ENCODE results near the gene NBPF20. TPM values are rescaled to one million over a fixed set of nuclear protein-coding genes. Genes with fewer than 3 reads are reported as not detected.
"Not testable (repeated sequence)": the region's sequence is repeated elsewhere in the genome, so short reads cannot be mapped to it uniquely, and the experiment has no call there.

Gene NBPF20
- total and polyA plus RNA-seq, 2 experiments from 2014 or later = 1.5 to 3.0 TPM

DNA sequence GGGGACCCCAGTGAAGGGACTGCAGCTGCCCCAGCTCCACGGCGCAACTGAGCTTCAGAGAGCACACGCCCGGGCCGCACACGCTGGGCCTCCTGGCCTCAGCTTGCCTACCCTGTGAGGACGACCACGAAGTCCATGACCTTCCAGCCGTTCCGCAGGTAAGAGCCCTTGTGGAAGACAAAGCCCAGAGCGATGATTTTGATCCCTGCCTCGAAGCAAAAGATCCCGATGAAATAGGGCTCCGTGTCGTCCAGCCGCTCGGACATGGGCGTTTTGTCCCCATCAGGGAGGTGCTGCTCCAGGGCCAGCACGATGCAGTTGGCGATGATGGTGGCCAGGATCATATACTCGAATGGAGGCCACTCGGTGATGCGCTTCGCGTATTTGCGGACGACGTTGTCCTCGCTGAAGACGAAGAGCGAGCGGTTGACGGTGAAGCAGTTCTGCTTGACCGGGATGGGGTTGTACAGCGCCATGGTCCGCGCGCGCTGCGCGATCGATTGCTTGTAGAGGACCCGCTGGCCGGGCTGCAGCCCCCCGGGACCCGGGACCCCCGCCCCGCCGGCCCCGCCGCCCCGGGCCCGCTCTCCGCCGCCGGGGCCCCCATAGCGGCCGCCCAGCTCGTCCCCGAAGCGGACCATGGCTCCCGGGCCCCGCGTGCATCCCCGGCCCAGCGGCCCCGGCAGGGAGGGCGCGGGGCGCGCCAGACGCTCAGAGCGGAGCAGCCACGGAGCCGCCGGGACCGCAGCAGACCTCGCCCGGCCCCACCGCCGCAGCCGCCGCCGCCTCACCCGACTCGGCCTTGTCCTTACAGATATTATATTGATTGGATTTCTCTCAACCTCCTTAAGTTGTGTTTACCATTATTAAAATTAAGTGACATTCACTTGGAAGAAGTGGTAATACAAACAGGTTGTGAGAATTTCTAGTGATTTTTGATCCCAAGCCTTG is 28.7 kb upstream of the NBPF20 start:
- H3K9me3 ChIP-seq (ENCODE audit: low read depth); H3K4me2 ChIP-seq (ENCODE audit: unreplicated experiment); in situ Hi-C loops (cut with MboI); H4K20me1 ChIP-seq (ENCODE audit: insufficient read depth); H3K79me2 ChIP-seq (ENCODE audit: insufficient read depth); H2AFZ ChIP-seq; H3F3A ChIP-seq (ENCODE audit: insufficient read depth); H3K27ac ChIP-seq; H3K36me3 ChIP-seq (ENCODE audit: low read depth); H3K9me2 ChIP-seq (ENCODE audit: insufficient read depth); H3K4me3 ChIP-seq; H3K27me3 ChIP-seq (replicated peaks; ENCODE audit: insufficient read depth); DNase-seq; H3K9ac ChIP-seq; H3K4me1 ChIP-seq (ENCODE audit: insufficient read depth): not testable (repeated sequence)
- TF ChIP-seq EZH2phosphoT487 (IDR thresholded peaks at IDR 0.05; ENCODE audit: insufficient read depth, low read depth) = 0 out of 2 replicates have a peak, but pooled peaks have one; percentile 28
- WGBS, 2 experiments (ENCODE audit: low coverage in 1 of 2, low lambda C conversion rate in 2 of 2, missing lambda C conversion rate in 2 of 2) = 29 to 31% methylated on average over 36 to 41 of the region's 86 CpGs

GRCh38 chr1:145452506-145452905 is 27.1 kb upstream of the NBPF20 start:
- H3K9ac ChIP-seq; H3K4me3 ChIP-seq; H2AFZ ChIP-seq; H3K4me1 ChIP-seq (ENCODE audit: insufficient read depth); in situ Hi-C loops (cut with MboI); H3K27me3 ChIP-seq (replicated peaks; ENCODE audit: insufficient read depth); H4K20me1 ChIP-seq (ENCODE audit: insufficient read depth); H3K27ac ChIP-seq; H3K36me3 ChIP-seq (ENCODE audit: low read depth); H3K79me2 ChIP-seq (ENCODE audit: insufficient read depth); H3K9me3 ChIP-seq (ENCODE audit: low read depth); H3F3A ChIP-seq (ENCODE audit: insufficient read depth); H3K4me2 ChIP-seq (ENCODE audit: unreplicated experiment); DNase-seq; H3K9me2 ChIP-seq (ENCODE audit: insufficient read depth): not testable (repeated sequence)
- 57 to 67% methylated on average over 3 of the region's 8 CpGs for WGBS, 2 experiments (ENCODE audit: low coverage in 1 of 2, low lambda C conversion rate in 2 of 2, missing lambda C conversion rate in 2 of 2)

- H3K4me2 ChIP-seq (ENCODE audit: unreplicated experiment); H3K36me3 ChIP-seq (ENCODE audit: low read depth); H2AFZ ChIP-seq; H3K9me2 ChIP-seq (ENCODE audit: insufficient read depth); H3K9ac ChIP-seq; DNase-seq; H3K27ac ChIP-seq; H3K79me2 ChIP-seq (ENCODE audit: insufficient read depth); H3K9me3 ChIP-seq (ENCODE audit: low read depth); H3K4me3 ChIP-seq; H3K27me3 ChIP-seq (replicated peaks; ENCODE audit: insufficient read depth); H3F3A ChIP-seq (ENCODE audit: insufficient read depth); H3K4me1 ChIP-seq (ENCODE audit: insufficient read depth); in situ Hi-C loops (cut with MboI); H4K20me1 ChIP-seq (ENCODE audit: insufficient read depth): not testable (repeated sequence)
- 10 to 13% methylated on average over 4 to 7 of the region's 8 CpGs for WGBS, 2 experiments (ENCODE audit: low coverage in 1 of 2, low lambda C conversion rate in 2 of 2, missing lambda C conversion rate in 2 of 2)
Observed at GRCh38 chr1:145451914-145452313, 26.5 kb upstream of the NBPF20 start.

- H3K27me3 ChIP-seq (replicated peaks; ENCODE audit: insufficient read depth); H3K79me2 ChIP-seq (ENCODE audit: insufficient read depth); DNase-seq; H3K27ac ChIP-seq; H4K20me1 ChIP-seq (ENCODE audit: insufficient read depth); H3K4me2 ChIP-seq (ENCODE audit: unreplicated experiment); in situ Hi-C loops (cut with MboI); H3F3A ChIP-seq (ENCODE audit: insufficient read depth); H2AFZ ChIP-seq; H3K9me2 ChIP-seq (ENCODE audit: insufficient read depth); H3K9ac ChIP-seq; H3K36me3 ChIP-seq (ENCODE audit: low read depth); H3K9me3 ChIP-seq (ENCODE audit: low read depth); H3K4me1 ChIP-seq (ENCODE audit: insufficient read depth); H3K4me3 ChIP-seq: not testable (repeated sequence)
- WGBS, 2 experiments (ENCODE audit: low coverage in 1 of 2, low lambda C conversion rate in 2 of 2, missing lambda C conversion rate in 2 of 2) = 1 to 8% methylated on average over 2 to 9 of the region's 11 CpGs
Observed at GRCh38 chr1:145445219-145445618, 19.8 kb upstream of the NBPF20 start.

DNA sequence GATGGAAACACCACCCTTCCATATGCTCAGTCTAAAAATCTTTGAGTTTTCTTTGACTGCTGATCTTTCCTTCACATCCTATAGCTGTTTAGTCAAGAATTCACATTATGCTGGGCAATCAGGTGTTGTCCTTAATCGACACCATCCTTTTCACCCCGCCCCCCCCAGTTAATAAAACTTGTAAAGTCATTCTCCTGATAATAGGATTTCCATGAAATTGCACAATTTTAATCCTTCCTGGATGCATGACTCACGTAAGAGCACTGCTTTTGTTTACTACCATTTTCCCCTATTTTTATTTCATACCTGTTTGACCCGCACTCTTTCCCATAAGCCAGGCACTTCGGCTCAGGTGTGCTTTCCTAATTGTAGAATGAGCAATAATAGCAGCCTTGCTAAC is 16.9 kb upstream of the NBPF20 start:
- DNase-seq; H3K4me2 ChIP-seq (ENCODE audit: unreplicated experiment); H3K27me3 ChIP-seq (replicated peaks; ENCODE audit: insufficient read depth); H3K9me3 ChIP-seq (ENCODE audit: low read depth); H3K27ac ChIP-seq; H2AFZ ChIP-seq; H3K9ac ChIP-seq; H4K20me1 ChIP-seq (ENCODE audit: insufficient read depth); H3K79me2 ChIP-seq (ENCODE audit: insufficient read depth); H3F3A ChIP-seq (ENCODE audit: insufficient read depth); H3K36me3 ChIP-seq (ENCODE audit: low read depth); H3K4me3 ChIP-seq; H3K4me1 ChIP-seq (ENCODE audit: insufficient read depth); in situ Hi-C loops (cut with MboI); H3K9me2 ChIP-seq (ENCODE audit: insufficient read depth): not testable (repeated sequence)
- WGBS, 2 experiments (ENCODE audit: low coverage in 1 of 2, low lambda C conversion rate in 2 of 2, missing lambda C conversion rate in 2 of 2) = 60% methylated on average over 5 of the region's 5 CpGs

Measured in GM23248 (cell line).